Smooth muscle cell (in vitro differentiated cells): ENCODE results near the gene AGAP1. TPM values are rescaled to one million over a fixed set of nuclear protein-coding genes. Genes with fewer than 3 reads are reported as not detected.

Source experiments
- DNase-seq: peaks from one replicate; lab custom pipeline; 2025; ENCODE audit not compliant: unreplicated experiment; lab: John Stamatoyannopoulos, UW
- H2AFZ ChIP-seq: fragments of 200-600 bp; sonication (generic); 2 replicates; pipeline ENCODE4 v1.6.0; 2016; ENCODE audit warnings: antibody characterized with exemption, low read depth, mild to moderate bottlenecking
- H3F3A ChIP-seq: fragments of 200-600 bp; sonication (generic); 2 replicates; pipeline ENCODE4 v1.6.0; 2017; ENCODE audit warnings: antibody characterized with exemption, low read depth
- H3K27ac ChIP-seq: fragments of 200-600 bp; sonication (generic); 2 replicates; pipeline ENCODE4 v1.5.1; 2016; ENCODE audit warnings: low read depth, mild to moderate bottlenecking
- H3K27me3 ChIP-seq: fragments of 200-600 bp; sonication (generic); 2 replicates; pipeline ENCODE4 v1.6.1; 2016; ENCODE audit warnings: low read depth, mild to moderate bottlenecking
- H3K36me3 ChIP-seq: fragments of 200-600 bp; sonication (generic); 2 replicates; pipeline ENCODE4 v1.5.1; 2016; ENCODE audit warnings: low read depth
- H3K4me1 ChIP-seq: fragments of 200-600 bp; sonication (generic); 2 replicates; pipeline ENCODE4 v1.5.1; 2016; ENCODE audit warnings: low read depth
- H3K4me2 ChIP-seq: fragments of 200-600 bp; sonication (generic); 2 replicates; pipeline ENCODE4 v1.6.0; 2016; ENCODE audit warnings: mild to moderate bottlenecking
- H3K4me3 ChIP-seq: fragments of 200-600 bp; sonication (generic); 2 replicates; pipeline ENCODE4 v1.5.1; 2016; ENCODE audit warnings: mild to moderate bottlenecking
- H3K79me2 ChIP-seq: fragments of 200-600 bp; sonication (generic); 2 replicates; pipeline ENCODE4 v1.6.0; 2016; ENCODE audit warnings: low read depth, mild to moderate bottlenecking
- H3K9ac ChIP-seq: fragments of 200-600 bp; sonication (generic); 2 replicates; pipeline ENCODE4 v1.6.0; 2016; ENCODE audit warnings: low read depth
- H3K9me3 ChIP-seq: fragments of 200-600 bp; sonication (generic); replicated peaks from 2 replicates; pipeline ENCODE4 v1.5.1; 2016; ENCODE audit warnings: low read depth
- H4K20me1 ChIP-seq: fragments of 200-600 bp; sonication (generic); 2 replicates; pipeline ENCODE4 v1.6.0; 2016; ENCODE audit warnings: low read depth
- CTCF ChIP-seq: fragments of 200-600 bp; sonication (generic); IDR thresholded peaks from 2 replicates; pipeline ENCODE4 v1.5.1; 2017; ENCODE audit warnings: borderline replicate concordance, mild to moderate bottlenecking, antibody characterized with exemption; ENCODE audit not compliant: insufficient read depth, poor library complexity, severe bottlenecking
- WGBS: methylation state at CpG from one replicate; pipeline ENCODE4 v1.1.7; 2016; ENCODE audit warnings: low lambda C conversion rate; 5-methylcytosine and 5-hydroxymethylcytosine counted together
- polyA plus RNA-seq: library from polyadenylated mRNA; unstranded; fragments of >200 nt; fragmentation: Nextera tagmentation; extraction: Ambion mirVana; gene quantifications from 2 replicates; pipeline ENCODE4 v1.2.1, GENCODE V29; 2016
- total RNA-seq: library from RNA; depleted of rRNA; stranded (reverse); fragments of >200 nt; gene quantifications from 2 replicates; pipeline ENCODE4 v1.2.3, GENCODE V29; 2014

AGAP1 gene
- total and polyA plus RNA-seq, 2 experiments from 2014 or later: 3.9 to 9.8 TPM

DNA sequence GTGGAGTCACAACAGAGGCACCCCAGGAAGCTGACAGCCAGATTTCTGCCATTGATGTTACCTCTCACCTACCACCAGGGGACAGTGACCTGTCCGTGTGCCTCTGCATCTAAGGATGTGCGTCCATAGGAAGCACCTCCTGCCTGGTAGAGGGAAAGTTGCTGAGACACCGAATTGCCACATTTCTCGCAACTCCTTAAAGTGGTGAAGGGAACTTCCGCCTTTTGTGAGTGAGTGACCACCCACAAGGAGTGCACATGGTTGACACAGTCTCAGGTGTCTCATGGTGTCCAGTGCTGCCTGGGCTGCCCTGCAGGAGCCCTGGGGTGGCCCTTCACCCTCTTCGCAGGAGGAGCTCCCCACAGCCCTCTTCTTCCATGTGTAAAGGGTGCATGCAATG is 472.6 kb downstream of the AGAP1 start:
- H3K36me3 ChIP-seq: no peaks in the 10 kb centered on the region
- no peak overlapping the region for H3K4me2 ChIP-seq
- H4K20me1 ChIP-seq: no peaks in the 10 kb centered on the region
- no peak overlapping the region for H3K9ac ChIP-seq
- H3K27ac ChIP-seq: no peak overlapping the region
- no peaks in the 10 kb centered on the region for H3K79me2 ChIP-seq
- H3K4me1 ChIP-seq: no peaks in the 10 kb centered on the region
- no peak for TF ChIP-seq CTCF
- no peaks in the 10 kb centered on the region for H3K9me3 ChIP-seq
- H3F3A ChIP-seq: no peaks in the 10 kb centered on the region
- H3K4me3 ChIP-seq: no peak overlapping the region
- no peak overlapping the region for H2AFZ ChIP-seq
- H3K27me3 ChIP-seq: no peaks in the 10 kb centered on the region
- 84% methylated on average over 6 of the region's 6 CpGs for WGBS
- no peak for DNase-seq

DNA sequence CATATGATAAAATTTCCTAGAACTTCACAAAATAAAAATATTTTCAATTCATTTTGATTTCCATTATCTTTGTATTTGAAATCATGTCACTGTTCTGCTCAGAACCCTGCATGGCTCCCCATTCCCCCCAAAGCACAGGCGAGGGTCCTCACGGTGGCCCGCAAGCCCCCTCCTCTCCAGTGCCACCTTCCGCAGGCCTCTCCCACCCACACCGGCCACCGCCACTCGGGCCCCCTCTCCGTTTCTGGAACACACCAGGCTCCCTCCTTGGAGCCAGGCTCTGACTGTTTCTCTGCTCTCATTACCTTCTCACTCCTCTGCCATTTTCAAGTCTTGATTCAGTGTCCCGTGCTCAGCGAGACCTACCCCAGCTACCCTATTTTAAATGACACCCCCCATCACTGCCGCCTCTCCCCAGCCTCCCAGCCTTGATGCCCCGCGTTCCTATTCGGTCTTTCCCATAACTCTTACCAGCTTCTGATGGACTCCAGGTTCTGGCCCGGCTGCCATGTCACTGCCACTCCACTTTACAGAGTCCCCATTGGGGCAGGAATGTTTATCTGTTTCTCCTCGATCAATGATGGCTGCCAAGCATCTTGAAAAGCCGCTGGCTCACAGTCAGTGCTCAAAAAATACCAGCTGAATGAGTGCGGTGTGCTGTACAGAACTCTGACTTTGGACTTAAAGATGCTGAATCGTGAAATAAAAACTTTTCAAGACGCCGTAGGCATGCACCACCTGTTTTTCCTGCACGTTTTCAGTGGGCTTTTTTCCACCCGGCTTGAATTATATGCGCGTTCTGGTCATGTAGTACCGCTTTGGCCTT is 473.3 kb downstream of the AGAP1 start:
- no peak overlapping the region for H3K9ac ChIP-seq
- no peak overlapping the region for H3K4me3 ChIP-seq
- no peak overlapping the region for H2AFZ ChIP-seq
- H3K9me3 ChIP-seq: no peaks in the 10 kb centered on the region
- no peaks in the 10 kb centered on the region for H3K79me2 ChIP-seq
- H3K27me3 ChIP-seq: no peaks in the 10 kb centered on the region
- no peaks in the 10 kb centered on the region for H3K4me1 ChIP-seq
- H3K27ac ChIP-seq: no peak overlapping the region
- no peaks in the 10 kb centered on the region for H3K36me3 ChIP-seq
- no peaks in the 10 kb centered on the region for H4K20me1 ChIP-seq
- TF ChIP-seq CTCF: no peak
- H3K4me2 ChIP-seq: no peak overlapping the region
- WGBS: 95% methylated on average over 26 of the region's 26 CpGs
- no peaks in the 10 kb centered on the region for H3F3A ChIP-seq
- DNase-seq: no peak

DNA sequence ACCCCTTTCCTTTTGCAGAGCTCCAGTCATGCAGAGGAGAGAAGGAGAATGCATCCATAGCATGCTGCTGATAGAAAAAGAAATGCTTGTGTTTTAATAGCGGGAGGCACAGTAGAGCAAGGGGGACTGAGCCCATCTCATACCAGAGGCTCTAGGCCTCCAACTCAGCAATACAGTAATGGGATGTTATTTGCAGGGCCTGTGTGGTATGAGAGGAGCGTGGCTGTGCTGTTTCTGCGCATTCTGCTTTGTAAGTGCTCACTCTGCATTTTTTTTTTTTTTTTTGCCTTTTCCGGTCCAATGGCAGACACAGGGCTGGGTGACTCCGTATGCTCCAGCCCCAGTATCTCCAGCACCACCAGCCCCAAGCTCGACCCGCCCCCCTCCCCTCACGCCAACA is 474.3 kb downstream of the AGAP1 start:
- Histone ChIP-seq H3K4me2 (no peak overlapping the region), H3K9ac (no peak overlapping the region), H3K4me1 (no peaks in the 10 kb centered on the region), H3K27ac (no peak overlapping the region), H4K20me1 (no peaks in the 10 kb centered on the region), H3K79me2 (no peaks in the 10 kb centered on the region), H2AFZ (no peak overlapping the region), H3K27me3 (no peaks in the 10 kb centered on the region), H3K36me3 (no peaks in the 10 kb centered on the region), H3K4me3 (no peak overlapping the region), H3K9me3 (no peaks in the 10 kb centered on the region), H3F3A (no peaks in the 10 kb centered on the region)
- no peak for TF ChIP-seq CTCF
- DNase-seq: no peak
- 98% methylated on average over 8 of the region's 8 CpGs for WGBS
